Liver (tissue), 9 donors: ENCODE measurements around the gene LAMB4. TPM values are rescaled to one million over a fixed set of nuclear protein-coding genes. Genes with fewer than 3 reads are reported as not detected.

ENCODE experiments used
- DNase-seq: peaks from one replicate; pipeline ENCODE4 v3.0.0-alpha.2; 2017; ENCODE audit warnings: low spot score
- H3K27ac ChIP-seq, 2 donors: one replicate each; pipeline ENCODE4 v1.7.0; 2013; ENCODE audit warnings: inconsistent platforms in 2 of 2, low read length in 2 of 2, control low read depth in 1 of 2, low read depth in 1 of 2, mild to moderate bottlenecking in 1 of 2
- H3K27me3 ChIP-seq, 4 donors: one replicate each; pipeline versions ENCODE4 v1.6.1 to v1.7.0; 2013; ENCODE audit warnings: low read length in 3 of 4, inconsistent platforms in 1 of 4, mild to moderate bottlenecking in 1 of 4, moderate library complexity in 1 of 4; ENCODE audit not compliant: control insufficient read depth in 4 of 4, insufficient read depth in 4 of 4
- H3K36me3 ChIP-seq, 4 donors: one replicate each; pipeline versions ENCODE4 v1.6.1 to v1.7.0; 2013; ENCODE audit warnings: low read length in 3 of 4, mild to moderate bottlenecking in 3 of 4, low read depth in 1 of 4, moderate library complexity in 1 of 4; ENCODE audit not compliant: control insufficient read depth in 4 of 4, insufficient read depth in 3 of 4
- H3K4me1 ChIP-seq, 4 donors: one replicate each; pipeline versions ENCODE4 v1.6.1 to v1.7.0; 2013; ENCODE audit warnings: low read length in 3 of 4, mild to moderate bottlenecking in 3 of 4, moderate library complexity in 1 of 4; ENCODE audit not compliant: control insufficient read depth in 4 of 4, insufficient read depth in 4 of 4
- H3K4me3 ChIP-seq, 3 donors: one replicate each; pipeline versions ENCODE4 v1.6.1 to v1.7.0; 2013; ENCODE audit warnings: low read length in 3 of 3, control low read depth in 1 of 3, low read depth in 1 of 3, mild to moderate bottlenecking in 1 of 3
- H3K9ac ChIP-seq, 2 donors: one replicate each; pipeline ENCODE4 v1.7.0; 2013; ENCODE audit warnings: low read length in 2 of 2, mild to moderate bottlenecking in 2 of 2, moderate library complexity in 2 of 2, control low read depth in 1 of 2, low read depth in 1 of 2
- H3K9me3 ChIP-seq, 4 donors: one replicate each; pipeline versions ENCODE4 v1.6.1 to v1.7.0; 2013; ENCODE audit warnings: low read length in 3 of 4; ENCODE audit not compliant: control insufficient read depth in 4 of 4
- CTCF ChIP-seq: fragments of 150-350 bp; IDR thresholded peaks from 2 replicates; pipeline ENCODE4 v1.5.1; 2017; ENCODE audit warnings: improper control_type of control experiment, low read depth, low read length; ENCODE audit not compliant: missing input control
- FOXA1 ChIP-seq: IDR thresholded peaks from 2 replicates; pipeline ENCODE4 v1.6.1; 2016; ENCODE audit warnings: antibody characterized with exemption
- GABPA ChIP-seq, 2 donors: IDR thresholded peaks in 1 of 2; conservative IDR thresholded peaks in 1 of 2; 2 replicates each; pipeline ENCODE4 v1.6.1; 2016; ENCODE audit warnings: antibody characterized with exemption in 2 of 2, mild to moderate bottlenecking in 1 of 2, moderate library complexity in 1 of 2
- HNF4G ChIP-seq: IDR thresholded peaks from 2 replicates; pipeline ENCODE4 v1.6.1; 2016; ENCODE audit warnings: antibody characterized with exemption
- NR2F2 ChIP-seq: IDR thresholded peaks from 2 replicates; pipeline ENCODE4 v1.6.1; 2016; ENCODE audit warnings: antibody characterized with exemption
- RAD21 ChIP-seq, 2 donors: IDR thresholded peaks; 2 replicates each; pipeline ENCODE4 v1.6.1; 2016; ENCODE audit warnings: antibody characterized with exemption in 2 of 2, mild to moderate bottlenecking in 2 of 2
- RXRA ChIP-seq, 2 donors: IDR thresholded peaks; 2 replicates each; pipeline ENCODE4 v1.6.1; 2017 to 2018; ENCODE audit warnings: antibody characterized with exemption in 2 of 2, mild to moderate bottlenecking in 1 of 2
- SP1 ChIP-seq: IDR thresholded peaks from 2 replicates; pipeline ENCODE4 v1.6.1; 2018; ENCODE audit warnings: antibody characterized with exemption, mild to moderate bottlenecking
- TAF1 ChIP-seq: conservative IDR thresholded peaks from 2 replicates; pipeline ENCODE4 v1.6.1; 2016; ENCODE audit warnings: antibody characterized with exemption, mild to moderate bottlenecking
- YY1 ChIP-seq: IDR thresholded peaks from 2 replicates; pipeline ENCODE4 v1.6.1; 2016; ENCODE audit warnings: antibody characterized with exemption, mild to moderate bottlenecking
- WGBS: extraction: QIAGEN DNeasy Blood & Tissue Kit; methylation state at CpG from one replicate; pipeline ENCODE4 v1.1.7; 2013; 5-methylcytosine and 5-hydroxymethylcytosine counted together
- polyA plus RNA-seq, 2 donors: library from polyadenylated mRNA; stranded (reverse) in 1 of 2; unstranded in 1 of 2; fragments of 200-250 nt in 1 of 2; fragments of >200 nt in 1 of 2; fragmentation: Nextera tagmentation in 1 of 2; extraction: Ambion mirVana in 1 of 2; gene quantifications; one replicate each; pipeline versions ENCODE4 v1.2.1 to v1.2.3, GENCODE V29; 2013 to 2015
- total RNA-seq, 2 donors: library from RNA; depleted of rRNA; stranded (reverse); fragments of >200 nt; gene quantifications; one replicate each; pipeline ENCODE4 v1.2.3, GENCODE V29; 2014
- TF ChIP-seq, protein P1 (sequence below): IDR thresholded peaks from 2 replicates; pipeline ENCODE4 v1.6.1; 2016; ENCODE audit warnings: antibody characterized with exemption
- TF ChIP-seq, protein P2 (sequence below): IDR thresholded peaks from 2 replicates; pipeline ENCODE4 v1.6.1; 2016; ENCODE audit warnings: antibody characterized with exemption, mild to moderate bottlenecking
- TF ChIP-seq, protein P3 (sequence below): IDR thresholded peaks from 2 replicates; pipeline ENCODE4 v1.6.1; 2016; ENCODE audit warnings: antibody characterized with exemption
- donor health status: healthy.
- donor health status: healthy.
- donor health status: healthy.
- donor health status: healthy.
- donor health status: healthy.

LAMB4 gene
- total and polyA plus RNA-seq, 4 donors = under 0.01 to 0.03 TPM; not detected in 2

DNA sequence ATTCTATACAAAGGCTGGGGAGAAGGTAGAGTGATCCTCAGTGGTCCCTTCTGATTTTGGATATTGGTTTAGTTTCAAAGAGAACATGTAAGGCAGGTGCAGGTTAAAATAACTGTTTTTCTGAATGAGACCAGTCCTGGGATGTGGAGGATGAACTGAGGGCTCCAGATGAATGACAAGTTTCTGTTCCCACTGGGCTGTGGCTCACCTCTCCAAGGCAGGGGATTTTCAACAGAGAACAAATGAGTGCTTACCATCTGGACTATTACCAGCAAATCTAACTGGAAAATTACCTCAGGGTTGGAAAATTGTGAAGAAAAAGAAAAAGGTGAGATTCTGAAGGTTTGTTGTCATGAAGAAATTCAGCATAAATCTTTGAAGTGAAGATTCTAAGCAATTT lies 8.0 kb downstream of the LAMB4 start:
- no peak for DNase-seq
- Histone ChIP-seq H3K4me1 (no peaks in the 10 kb centered on the region), H3K9me3 (no peaks in the 10 kb centered on the region), H3K4me3 (no peak overlapping the region), H3K27ac (no peak overlapping the region), H3K27me3 (no peaks in the 10 kb centered on the region), H3K9ac (no peak overlapping the region), H3K36me3 (no peaks in the 10 kb centered on the region)
- TF ChIP-seq RAD21 (IDR thresholded peaks at IDR 0.05) (no peak), RXRA (IDR thresholded peaks at IDR 0.05) (no peak), TAF1 (no peak), SP1 (no peak), YY1 (no peak)
- TF ChIP-seq, protein P1, sequence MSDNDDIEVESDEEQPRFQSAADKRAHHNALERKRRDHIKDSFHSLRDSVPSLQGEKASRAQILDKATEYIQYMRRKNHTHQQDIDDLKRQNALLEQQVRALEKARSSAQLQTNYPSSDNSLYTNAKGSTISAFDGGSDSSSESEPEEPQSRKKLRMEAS = no peak
- TF ChIP-seq, protein P2, sequence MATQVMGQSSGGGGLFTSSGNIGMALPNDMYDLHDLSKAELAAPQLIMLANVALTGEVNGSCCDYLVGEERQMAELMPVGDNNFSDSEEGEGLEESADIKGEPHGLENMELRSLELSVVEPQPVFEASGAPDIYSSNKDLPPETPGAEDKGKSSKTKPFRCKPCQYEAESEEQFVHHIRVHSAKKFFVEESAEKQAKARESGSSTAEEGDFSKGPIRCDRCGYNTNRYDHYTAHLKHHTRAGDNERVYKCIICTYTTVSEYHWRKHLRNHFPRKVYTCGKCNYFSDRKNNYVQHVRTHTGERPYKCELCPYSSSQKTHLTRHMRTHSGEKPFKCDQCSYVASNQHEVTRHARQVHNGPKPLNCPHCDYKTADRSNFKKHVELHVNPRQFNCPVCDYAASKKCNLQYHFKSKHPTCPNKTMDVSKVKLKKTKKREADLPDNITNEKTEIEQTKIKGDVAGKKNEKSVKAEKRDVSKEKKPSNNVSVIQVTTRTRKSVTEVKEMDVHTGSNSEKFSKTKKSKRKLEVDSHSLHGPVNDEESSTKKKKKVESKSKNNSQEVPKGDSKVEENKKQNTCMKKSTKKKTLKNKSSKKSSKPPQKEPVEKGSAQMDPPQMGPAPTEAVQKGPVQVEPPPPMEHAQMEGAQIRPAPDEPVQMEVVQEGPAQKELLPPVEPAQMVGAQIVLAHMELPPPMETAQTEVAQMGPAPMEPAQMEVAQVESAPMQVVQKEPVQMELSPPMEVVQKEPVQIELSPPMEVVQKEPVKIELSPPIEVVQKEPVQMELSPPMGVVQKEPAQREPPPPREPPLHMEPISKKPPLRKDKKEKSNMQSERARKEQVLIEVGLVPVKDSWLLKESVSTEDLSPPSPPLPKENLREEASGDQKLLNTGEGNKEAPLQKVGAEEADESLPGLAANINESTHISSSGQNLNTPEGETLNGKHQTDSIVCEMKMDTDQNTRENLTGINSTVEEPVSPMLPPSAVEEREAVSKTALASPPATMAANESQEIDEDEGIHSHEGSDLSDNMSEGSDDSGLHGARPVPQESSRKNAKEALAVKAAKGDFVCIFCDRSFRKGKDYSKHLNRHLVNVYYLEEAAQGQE = no peak

- no peak for TF ChIP-seq NR2F2
- TF ChIP-seq HNF4G = no peak
- TF ChIP-seq FOXA1 = no peak
- TF ChIP-seq, protein P1 = no peak
- TF ChIP-seq GABPA (IDR thresholded peaks at IDR 0.05 in 1 of 2, conservative IDR thresholded peaks at IDR 0.05 in 1 of 2) = no peak
- no peak for DNase-seq
- H3K27ac ChIP-seq = no peak overlapping the region
- no peak overlapping the region for H3K4me3 ChIP-seq
- no peaks in the 10 kb centered on the region for H3K4me1 ChIP-seq
- WGBS = 73% methylated on average over 3 of the region's 3 CpGs
- H3K27me3 ChIP-seq = no peaks in the 10 kb centered on the region
- no peaks in the 10 kb centered on the region for H3K36me3 ChIP-seq
- H3K9me3 ChIP-seq = no peaks in the 10 kb centered on the region
- H3K9ac ChIP-seq = no peak overlapping the region
Observed at GRCh38 chr7:108120933-108121332, 9.2 kb downstream of the LAMB4 start.

- no peaks in the 10 kb centered on the region for H3K4me1 ChIP-seq
- H3K4me3 ChIP-seq = no peak overlapping the region
- H3K9me3 ChIP-seq = no peaks in the 10 kb centered on the region
- H3K36me3 ChIP-seq = no peaks in the 10 kb centered on the region
- H3K9ac ChIP-seq = no peak overlapping the region
- H3K27me3 ChIP-seq = no peaks in the 10 kb centered on the region
- WGBS = 74% methylated on average over 3 of the region's 3 CpGs
- no peak for TF ChIP-seq CTCF
- TF ChIP-seq, protein P3, sequence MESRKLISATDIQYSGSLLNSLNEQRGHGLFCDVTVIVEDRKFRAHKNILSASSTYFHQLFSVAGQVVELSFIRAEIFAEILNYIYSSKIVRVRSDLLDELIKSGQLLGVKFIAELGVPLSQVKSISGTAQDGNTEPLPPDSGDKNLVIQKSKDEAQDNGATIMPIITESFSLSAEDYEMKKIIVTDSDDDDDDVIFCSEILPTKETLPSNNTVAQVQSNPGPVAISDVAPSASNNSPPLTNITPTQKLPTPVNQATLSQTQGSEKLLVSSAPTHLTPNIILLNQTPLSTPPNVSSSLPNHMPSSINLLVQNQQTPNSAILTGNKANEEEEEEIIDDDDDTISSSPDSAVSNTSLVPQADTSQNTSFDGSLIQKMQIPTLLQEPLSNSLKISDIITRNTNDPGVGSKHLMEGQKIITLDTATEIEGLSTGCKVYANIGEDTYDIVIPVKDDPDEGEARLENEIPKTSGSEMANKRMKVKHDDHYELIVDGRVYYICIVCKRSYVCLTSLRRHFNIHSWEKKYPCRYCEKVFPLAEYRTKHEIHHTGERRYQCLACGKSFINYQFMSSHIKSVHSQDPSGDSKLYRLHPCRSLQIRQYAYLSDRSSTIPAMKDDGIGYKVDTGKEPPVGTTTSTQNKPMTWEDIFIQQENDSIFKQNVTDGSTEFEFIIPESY = no peak
- no peak for DNase-seq
- H3K27ac ChIP-seq = no peak overlapping the region
Observed at GRCh38 chr7:108120196-108120595, 10.0 kb downstream of the LAMB4 start.
